ENCODE data around the gene PAPPA2.

DNA sequence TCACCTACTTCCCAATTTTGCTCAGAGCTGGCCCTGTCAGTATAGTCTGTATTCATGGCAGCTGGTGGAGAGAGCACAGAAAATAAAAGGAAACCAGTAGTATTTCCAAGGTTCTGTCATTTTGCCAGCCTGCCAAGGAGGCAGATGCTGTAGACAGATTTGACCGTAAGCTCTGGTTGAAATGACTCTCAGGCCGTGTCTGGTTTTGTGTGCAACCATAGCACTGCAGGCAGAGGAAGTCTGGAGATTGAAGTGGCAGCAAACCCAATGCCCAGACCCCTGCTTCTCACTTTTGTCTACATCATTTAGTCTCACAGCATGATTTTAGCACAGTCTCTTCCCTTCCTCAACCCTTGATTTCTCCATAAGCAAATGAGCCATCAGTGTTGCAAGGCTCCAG is 291.7 kb downstream of the PAPPA2 start:
- TF ChIP-seq, protein P1, sequence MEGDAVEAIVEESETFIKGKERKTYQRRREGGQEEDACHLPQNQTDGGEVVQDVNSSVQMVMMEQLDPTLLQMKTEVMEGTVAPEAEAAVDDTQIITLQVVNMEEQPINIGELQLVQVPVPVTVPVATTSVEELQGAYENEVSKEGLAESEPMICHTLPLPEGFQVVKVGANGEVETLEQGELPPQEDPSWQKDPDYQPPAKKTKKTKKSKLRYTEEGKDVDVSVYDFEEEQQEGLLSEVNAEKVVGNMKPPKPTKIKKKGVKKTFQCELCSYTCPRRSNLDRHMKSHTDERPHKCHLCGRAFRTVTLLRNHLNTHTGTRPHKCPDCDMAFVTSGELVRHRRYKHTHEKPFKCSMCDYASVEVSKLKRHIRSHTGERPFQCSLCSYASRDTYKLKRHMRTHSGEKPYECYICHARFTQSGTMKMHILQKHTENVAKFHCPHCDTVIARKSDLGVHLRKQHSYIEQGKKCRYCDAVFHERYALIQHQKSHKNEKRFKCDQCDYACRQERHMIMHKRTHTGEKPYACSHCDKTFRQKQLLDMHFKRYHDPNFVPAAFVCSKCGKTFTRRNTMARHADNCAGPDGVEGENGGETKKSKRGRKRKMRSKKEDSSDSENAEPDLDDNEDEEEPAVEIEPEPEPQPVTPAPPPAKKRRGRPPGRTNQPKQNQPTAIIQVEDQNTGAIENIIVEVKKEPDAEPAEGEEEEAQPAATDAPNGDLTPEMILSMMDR (IDR thresholded peaks at IDR 0.05): no peak
- no peak for TF ChIP-seq POLR2A (IDR thresholded peaks at IDR 0.05)
